NCI-H187 (cell line): ENCODE measurements around the gene NLGN2.
"Not testable (repeated sequence)": the region's sequence is repeated elsewhere in the genome, so short reads cannot be mapped to it uniquely, and the experiment has no call there.

ENCODE experiments used
- DNase-seq, 2 experiments: peaks; one replicate each; lab custom pipeline; 2025; lab: John Stamatoyannopoulos, UW

Gene NLGN2

GRCh38 chr17:7407485-7408251 lies at the start of gene NLGN2:
TSS of gene NLGN2 (plus strand) at chr17:7407845. CDS start at chr17:7408256, 411 bp downstream.
- DNase-seq = no peak

- no peak for DNase-seq
These were observed 45.7 kb upstream of the NLGN2 start for GRCh38 chr17:7361906-7362305.

- DNase-seq = no peak
These were observed 44.3 kb upstream of the NLGN2 start for GRCh38 chr17:7363311-7363710.

- DNase-seq = not testable (repeated sequence)
These were observed 41.7 kb upstream of the NLGN2 start for GRCh38 chr17:7365963-7366362.

- DNase-seq = no peak
These were observed 40.6 kb upstream of the NLGN2 start for GRCh38 chr17:7367083-7367482.

GRCh38 chr17:7367918-7368598 lies 39.6 kb upstream of the NLGN2 start:
- no peak for DNase-seq

- not testable (repeated sequence) for DNase-seq
These were observed 39.0 kb upstream of the NLGN2 start for GRCh38 chr17:7368599-7368994.

GRCh38 chr17:7369825-7370224 lies 37.8 kb upstream of the NLGN2 start:
- DNase-seq = no peak

GRCh38 chr17:7370853-7371252 lies 36.8 kb upstream of the NLGN2 start:
- DNase-seq = no peak

GRCh38 chr17:7374353-7374752 lies 33.3 kb upstream of the NLGN2 start:
- no peak for DNase-seq

- no peak for DNase-seq
These were observed 28.5 kb upstream of the NLGN2 start for GRCh38 chr17:7379134-7379533.

GRCh38 chr17:7380321-7380720 lies 27.3 kb upstream of the NLGN2 start:
- no peak for DNase-seq

GRCh38 chr17:7380855-7381683 lies 26.6 kb upstream of the NLGN2 start, which contains the start of gene TNK1:
TSS of gene TNK1 (plus strand) at chr17:7381089. CDS start at chr17:7382927, 1,838 bp downstream.
- DNase-seq = no peak

GRCh38 chr17:7382901-7383300 lies 24.7 kb upstream of the NLGN2 start:
- DNase-seq = no peak

- DNase-seq = no peak
These were observed 24.3 kb upstream of the NLGN2 start for GRCh38 chr17:7383371-7383741.

- DNase-seq = peak; percentile 17 to 21
These were observed 23.7 kb upstream of the NLGN2 start for GRCh38 chr17:7383742-7384488.

GRCh38 chr17:7384489-7385081 lies 23.1 kb upstream of the NLGN2 start:
- no peak for DNase-seq

GRCh38 chr17:7388856-7389255 lies 18.8 kb upstream of the NLGN2 start:
- DNase-seq = no peak

GRCh38 chr17:7389924-7390910 lies 17.4 kb upstream of the NLGN2 start:
- DNase-seq = no peak

- DNase-seq = no peak
These were observed 16.3 kb upstream of the NLGN2 start for GRCh38 chr17:7391307-7391706.
